HG03460 (cell line): ENCODE data around the gene ARHGEF28.

Experiments
- ATAC-seq: cut with Tn5 transposase; IDR thresholded peaks from one replicate; pipeline ENCODE4 v1.9.1; 2021; ENCODE audit not compliant: unreplicated experiment

ARHGEF28 gene

GRCh38 chr5:73955271-73955846 lies 329.4 kb downstream of the ARHGEF28 start:
- no peak for ATAC-seq

DNA sequence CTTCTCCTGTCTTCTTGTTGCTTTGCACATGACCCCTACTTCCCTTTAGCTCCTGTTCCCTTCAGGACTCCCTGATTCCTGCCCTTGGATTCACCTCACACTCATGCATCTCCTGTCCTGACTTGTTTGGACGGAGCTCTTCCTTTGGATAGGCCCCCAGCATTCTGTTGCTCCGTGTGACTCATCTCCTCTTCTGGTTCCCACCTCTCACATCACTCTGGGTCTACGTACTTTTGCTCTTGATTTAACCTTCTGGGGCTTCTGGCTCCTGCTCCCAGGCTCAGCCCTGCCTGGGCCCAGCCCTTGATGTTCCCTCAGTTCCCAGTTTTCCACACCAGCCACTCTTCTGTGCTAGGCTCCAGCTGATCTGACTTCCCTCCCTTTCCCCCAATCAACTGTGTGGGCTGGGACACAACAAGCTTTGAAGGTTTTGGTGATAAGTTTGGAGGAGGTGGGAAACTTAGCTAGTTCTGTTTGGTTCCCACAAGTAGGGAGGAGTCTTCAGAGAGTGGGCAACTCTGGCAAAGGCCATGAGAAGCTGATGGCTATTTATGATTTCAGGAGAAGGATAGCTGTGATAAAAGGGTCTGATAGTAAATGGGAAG lies 331.5 kb downstream of the ARHGEF28 start:
- ATAC-seq: no peak

DNA sequence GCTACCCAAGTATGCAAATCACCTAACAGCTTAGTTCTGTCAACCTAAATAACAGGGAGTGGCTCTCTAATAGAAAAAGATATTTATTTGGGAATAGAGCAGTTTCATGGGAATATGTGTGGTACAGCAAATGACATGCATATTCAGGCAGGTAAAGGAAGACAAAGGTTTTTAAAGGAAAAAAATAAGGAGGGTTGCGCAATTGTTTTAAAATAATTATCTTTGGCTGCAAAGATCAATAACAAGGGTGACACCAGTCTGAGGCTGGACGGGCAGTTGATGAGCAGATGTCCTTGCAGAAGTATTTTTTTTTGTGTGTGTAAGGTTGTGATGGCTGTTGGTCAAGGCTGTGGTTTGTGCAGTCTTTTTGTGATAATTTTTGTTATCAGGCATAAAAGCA lies 332.0 kb downstream of the ARHGEF28 start:
- no peak for ATAC-seq

GRCh38 chr5:73960023-73960422 lies 334.0 kb downstream of the ARHGEF28 start:
- no peak for ATAC-seq

DNA sequence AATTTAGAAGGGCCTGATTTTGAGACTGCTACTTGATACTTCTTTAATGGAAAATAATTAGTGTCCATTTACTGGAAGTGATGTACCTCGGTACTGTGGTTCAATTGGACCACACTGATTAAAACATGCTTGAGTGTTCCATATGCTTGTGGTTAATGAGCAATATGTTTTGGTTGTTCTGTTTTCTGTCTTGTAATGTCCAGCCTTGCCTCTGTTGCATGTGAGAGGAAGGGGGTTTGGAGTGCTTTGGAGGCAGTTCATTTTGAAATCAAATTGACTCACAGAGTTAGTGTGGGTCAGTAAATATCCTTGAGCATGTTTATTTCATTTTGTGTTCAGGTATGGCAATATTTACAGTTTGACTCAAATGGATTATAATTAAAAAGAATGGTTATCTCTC lies 334.4 kb downstream of the ARHGEF28 start:
- no peak for ATAC-seq

GRCh38 chr5:73962801-73963425 lies 336.9 kb downstream of the ARHGEF28 start:
- no peak for ATAC-seq

DNA sequence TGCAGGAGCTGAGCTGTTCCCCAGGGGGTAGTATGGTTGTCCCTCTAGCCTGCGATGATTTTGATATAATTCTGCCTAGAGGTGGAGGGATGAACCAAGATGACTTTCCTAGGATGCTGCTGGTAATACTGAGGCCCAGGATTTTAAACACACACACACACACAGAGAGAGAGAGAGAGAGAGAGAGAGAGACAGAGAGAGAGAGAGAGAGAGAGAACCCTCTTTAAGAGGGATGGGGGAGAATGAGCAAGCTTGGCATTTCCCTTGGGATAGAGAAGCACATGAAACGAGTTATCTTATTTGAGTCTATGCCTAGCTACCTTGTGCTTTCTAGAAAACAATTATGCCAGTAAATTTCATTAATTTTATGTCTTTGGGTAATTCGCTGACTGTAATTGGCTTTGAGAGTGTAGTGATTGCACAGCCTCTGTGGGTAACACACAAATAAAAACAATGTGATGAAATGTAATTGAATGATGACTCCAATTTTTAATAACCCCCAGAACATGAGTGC lies 338.4 kb downstream of the ARHGEF28 start:
- ATAC-seq: no peak

DNA sequence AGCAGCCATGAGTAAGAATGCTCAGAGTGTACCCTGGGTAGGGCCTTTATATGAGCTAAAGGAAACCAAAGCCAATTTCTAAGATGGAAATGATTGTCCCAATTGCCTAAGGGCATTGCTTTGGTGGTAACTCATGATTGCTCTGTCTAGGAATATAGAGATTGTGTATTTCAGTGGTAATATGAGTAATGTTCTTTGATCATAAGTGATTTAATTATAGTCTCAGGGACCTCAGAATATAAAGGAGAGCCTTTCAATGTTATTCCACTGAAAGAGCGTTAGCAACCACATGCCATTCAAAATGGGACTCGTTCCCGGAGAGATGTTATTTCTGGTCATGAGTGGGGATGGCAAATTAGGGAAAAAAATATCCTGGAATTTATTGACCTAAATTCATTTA lies 340.5 kb downstream of the ARHGEF28 start:
- ATAC-seq: no peak

- no peak for ATAC-seq
These were observed 341.4 kb downstream of the ARHGEF28 start for GRCh38 chr5:73967347-73967746.

- no peak for ATAC-seq
These were observed 342.2 kb downstream of the ARHGEF28 start for GRCh38 chr5:73968246-73968645.

DNA sequence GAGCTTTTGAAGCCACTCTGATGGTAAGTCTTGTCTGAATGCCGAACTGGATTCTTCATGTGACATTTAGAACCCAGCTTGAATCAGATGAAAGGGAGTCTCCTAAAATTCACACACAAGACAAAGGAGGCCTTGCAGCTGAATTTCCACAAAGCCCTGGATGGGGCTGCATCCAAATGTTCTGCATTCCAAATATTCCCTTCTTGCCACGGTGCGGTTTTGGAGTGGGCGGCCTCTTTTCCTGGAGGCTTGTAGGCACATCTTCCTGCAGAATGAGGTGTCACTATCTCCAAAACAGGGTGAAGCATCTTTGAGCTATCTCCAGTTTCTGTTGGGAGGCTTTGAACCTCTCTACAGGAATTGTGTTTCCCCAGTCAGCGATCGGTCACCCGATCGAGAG lies 342.7 kb downstream of the ARHGEF28 start:
- ATAC-seq: no peak

- no peak for ATAC-seq
These were observed 343.4 kb downstream of the ARHGEF28 start for GRCh38 chr5:73969195-73970036.

DNA sequence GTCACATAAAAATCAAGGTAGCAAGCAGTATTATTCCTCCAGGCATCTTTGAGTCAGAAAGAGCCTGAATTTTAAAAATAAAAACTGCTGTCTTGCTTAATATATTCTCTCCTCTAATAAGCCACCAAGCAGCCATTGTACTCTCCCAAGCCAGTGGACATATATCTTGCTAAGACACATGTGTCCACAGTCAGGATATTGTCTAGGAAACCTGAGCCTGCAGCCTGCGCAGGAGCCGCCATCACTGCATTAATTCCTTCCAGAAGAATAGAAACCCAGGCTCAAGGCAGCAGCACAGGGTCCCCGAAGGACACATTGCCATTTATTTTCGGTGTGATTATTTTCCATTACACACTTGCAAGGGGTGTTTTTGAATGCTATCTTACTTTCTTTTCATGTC lies 345.3 kb downstream of the ARHGEF28 start:
- no peak for ATAC-seq

- no peak for ATAC-seq
These were observed 347.1 kb downstream of the ARHGEF28 start for GRCh38 chr5:73973135-73973534.

- ATAC-seq: no peak
These were observed 348.9 kb downstream of the ARHGEF28 start for GRCh38 chr5:73974871-73975360.

DNA sequence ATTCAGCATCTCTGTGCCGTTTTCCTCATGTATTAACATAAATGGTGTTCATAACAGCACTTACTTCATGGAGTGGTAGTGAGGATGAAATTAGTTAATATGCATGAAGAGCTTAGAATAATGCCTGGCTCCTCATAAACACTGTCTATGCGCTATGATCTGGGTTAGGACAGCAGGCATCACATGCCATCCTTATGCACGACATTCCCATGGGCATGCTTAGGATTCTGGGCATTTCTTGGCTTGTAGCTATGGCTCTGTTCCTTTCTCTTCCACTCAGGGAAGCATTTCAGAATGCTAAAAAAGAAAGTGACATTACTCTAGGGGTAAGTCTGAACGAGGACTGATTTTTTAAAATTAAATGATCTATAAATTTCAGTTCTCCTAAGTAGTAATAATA lies 349.8 kb downstream of the ARHGEF28 start:
- ATAC-seq: no peak

GRCh38 chr5:73977146-73977545 lies 351.1 kb downstream of the ARHGEF28 start:
- ATAC-seq: no peak

- ATAC-seq: no peak
These were observed 353.3 kb downstream of the ARHGEF28 start for GRCh38 chr5:73979321-73979720.

DNA sequence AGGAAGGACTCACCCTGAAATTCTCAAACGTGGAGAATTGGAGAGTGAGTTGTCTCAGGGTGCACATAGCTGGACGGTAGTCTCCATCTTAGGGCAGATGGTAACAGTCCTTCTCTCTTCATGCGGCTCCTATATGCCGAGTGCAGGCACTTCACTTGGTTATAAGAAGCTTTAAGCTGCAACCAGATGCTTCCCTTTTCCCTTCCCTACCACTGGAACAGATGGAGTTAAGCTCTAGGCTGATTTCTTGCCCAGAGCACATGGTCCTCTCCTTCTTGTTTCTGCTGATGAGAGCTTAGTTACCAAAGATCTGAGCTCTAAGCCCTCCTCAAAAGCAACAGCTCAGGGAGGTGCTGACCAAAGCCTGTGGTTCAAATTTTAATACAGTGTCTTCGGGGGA lies 355.7 kb downstream of the ARHGEF28 start:
- ATAC-seq: no peak

DNA sequence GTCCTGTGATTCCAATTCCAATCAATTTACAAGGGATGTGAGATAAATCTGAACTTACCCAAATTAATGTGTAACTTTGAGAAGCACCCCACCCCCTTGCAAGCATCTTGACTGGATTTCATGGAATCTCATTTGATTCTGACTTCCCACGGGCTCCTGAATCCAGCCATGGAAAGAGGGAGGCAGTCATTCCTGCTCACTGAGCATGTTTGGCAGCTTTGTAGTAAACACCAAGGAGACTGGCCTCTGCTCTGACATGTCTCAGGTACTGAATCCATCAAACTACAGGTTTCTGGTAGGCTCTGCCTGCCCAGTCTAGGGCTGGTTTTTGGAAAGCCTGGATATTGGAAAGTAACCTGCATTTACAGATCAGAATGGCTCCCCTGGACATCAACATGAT lies 357.6 kb downstream of the ARHGEF28 start:
- no peak for ATAC-seq

DNA sequence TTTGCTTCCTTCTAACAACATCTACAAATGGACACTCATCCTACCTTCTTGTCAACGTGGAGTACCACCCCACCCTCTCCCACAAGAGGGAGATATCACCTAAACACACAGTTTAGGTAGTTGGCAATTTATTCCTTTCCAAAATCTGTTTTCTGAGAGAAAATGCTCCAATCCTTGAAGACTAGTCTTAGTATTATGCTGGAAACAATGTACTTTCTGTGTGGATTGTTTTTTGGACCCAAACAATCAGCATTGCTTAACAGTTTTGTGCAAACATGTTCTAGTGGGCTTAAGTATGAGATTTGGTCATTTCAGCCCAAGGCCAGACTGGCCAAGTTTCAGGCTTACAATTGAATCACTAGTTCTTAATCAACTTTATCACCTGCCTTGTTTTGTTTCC lies 359.1 kb downstream of the ARHGEF28 start:
- no peak for ATAC-seq
